HepG2 (cell line): ENCODE results near the gene GABRR3. TPM values are rescaled to one million over a fixed set of nuclear protein-coding genes. Genes with fewer than 3 reads are reported as not detected.

Source experiments
- ATAC-seq: fragments of 200-7000 bp; cut with Tn5 transposase; 3 replicates; pipeline ENCODE4 v1.9.1; 2020; ENCODE audit warnings: mild to moderate bottlenecking, moderate library complexity
- BruUV-seq: library from RNA; stranded (reverse); fragments of 400-500 nt; replicated peaks from 2 replicates; lab custom pipeline; 2021; lab: Mats Ljungman, UMichigan
- CTCF ChIA-PET: fragments of 300-600 bp; formaldehyde crosslinking; extraction: SDS; loops from one replicate; lab custom pipeline; 2021; ENCODE audit warnings: low total read pairs, inconsistent platforms, low intra/inter-chr PET ratio; lab: Yijun Ruan, JAX
- POLR2A ChIA-PET: fragments of 350-600 bp; sonication (Branson Sonifier 250); formaldehyde crosslinking; loops from one replicate; lab custom pipeline; 2020; ENCODE audit warnings: antibody characterized with exemption, inconsistent platforms; lab: Yijun Ruan, JAX
- DNase-seq: peaks from one replicate; pipeline ENCODE4 v3.0.0-alpha.2; 2015; ENCODE audit warnings: low spot score
- FAIRE-seq: peaks from 3 replicates; lab custom pipeline; 2011; peaks lifted over from hg19 to GRCh38; lab: Jason Lieb, UNC
- H2AFZ ChIP-seq: one replicate; pipeline ENCODE4 v1.6.1; 2011; ENCODE audit warnings: low read length, inconsistent platforms
- H3K27ac ChIP-seq: fragments of 300-600 bp; 3 replicates; pipeline ENCODE4 v1.8.0; 2011; ENCODE audit warnings: mixed run types, mild to moderate bottlenecking, mixed read lengths, low read length, inconsistent platforms; ENCODE audit not compliant: insufficient read depth; ENCODE audit errors: extremely low read length
- H3K27me3 ChIP-seq, 2 experiments: fragments of 200-600 bp in 1 of 2; 2 replicates in 1 of 2; 3 replicates in 1 of 2; pipeline versions ENCODE4 v1.6.0 to v1.8.0; 2011; ENCODE audit warnings: low read length in 2 of 2, mild to moderate bottlenecking in 2 of 2, moderate library complexity in 2 of 2, inconsistent platforms in 1 of 2; ENCODE audit not compliant: insufficient read depth in 2 of 2, control insufficient read depth in 1 of 2
- H3K36me3 ChIP-seq, 2 experiments: fragments of 200-600 bp in 1 of 2; replicated peaks in 1 of 2; 2 replicates in 1 of 2; 3 replicates in 1 of 2; pipeline versions ENCODE4 v1.5.1 to v1.8.0; 2011; ENCODE audit warnings: low read length in 2 of 2, inconsistent platforms in 1 of 2; ENCODE audit not compliant: insufficient read depth in 2 of 2, control insufficient read depth in 1 of 2
- H3K4me1 ChIP-seq: 2 replicates; pipeline ENCODE4 v1.5.1; 2012; ENCODE audit warnings: low read length, inconsistent platforms; ENCODE audit not compliant: insufficient read depth
- H3K4me2 ChIP-seq: 2 replicates; pipeline ENCODE4 v1.6.0; 2011; ENCODE audit warnings: low read depth, low read length, inconsistent platforms
- H3K4me3 ChIP-seq, 3 experiments: fragments of 200-600 bp in 1 of 3; sonication (generic), shearing (Covaris generic) in 1 of 3; replicated peaks in 1 of 3; 2 replicates each; pipeline ENCODE4 v1.5.1; 2011 to 2016; ENCODE audit warnings: low read length in 3 of 3, inconsistent platforms in 2 of 3, low read depth in 2 of 3, mild to moderate bottlenecking in 2 of 3, control low read depth in 1 of 3, mixed read lengths in 1 of 3; ENCODE audit not compliant: insufficient read depth in 1 of 3
- H3K79me2 ChIP-seq: one replicate; pipeline ENCODE4 v1.6.1; 2011; ENCODE audit warnings: low read length, inconsistent platforms; ENCODE audit not compliant: insufficient read depth
- H3K9ac ChIP-seq: 2 replicates; pipeline ENCODE4 v1.6.0; 2011; ENCODE audit warnings: mild to moderate bottlenecking, low read depth, low read length, inconsistent platforms; ENCODE audit not compliant: insufficient read depth
- H3K9me3 ChIP-seq: 2 replicates; pipeline ENCODE4 v1.5.1; 2012; ENCODE audit warnings: mild to moderate bottlenecking, low read length
- H4K20me1 ChIP-seq: 2 replicates; pipeline ENCODE4 v1.6.0; 2011; ENCODE audit warnings: inconsistent platforms, mild to moderate bottlenecking, low read length, moderate library complexity; ENCODE audit not compliant: insufficient read depth
- ATF6 ChIP-seq: sonication (generic); formaldehyde crosslinking; conservative IDR thresholded peaks from 2 replicates; pipeline ENCODE4 v1.4.0; 2020; ENCODE audit warnings: missing genetic modification reagents
- STAG1 ChIP-seq: sonication (generic); formaldehyde crosslinking; IDR thresholded peaks from 2 replicates; pipeline ENCODE4 v1.4.0; 2020; ENCODE audit warnings: missing genetic modification reagents
- SYNCRIP ChIP-seq: fragments of 200-400 bp; formaldehyde crosslinking; IDR thresholded peaks from 2 replicates; pipeline ENCODE4 v1.6.1; 2018; ENCODE audit warnings: mild to moderate bottlenecking, low read depth, low read length; ENCODE audit not compliant: insufficient read depth
- TBX3 ChIP-seq: fragments of 450-650 bp; IDR thresholded peaks from 2 replicates; pipeline ENCODE4 v1.6.1; 2017; ENCODE audit warnings: antibody characterized with exemption, mild to moderate bottlenecking, inconsistent platforms, borderline replicate concordance
- ZNF18 ChIP-seq: sonication (generic); formaldehyde crosslinking; IDR thresholded peaks from 2 replicates; pipeline ENCODE4 v1.8.0; 2022; ENCODE audit warnings: mild to moderate bottlenecking, missing genetic modification reagents; ENCODE audit not compliant: insufficient replicate concordance
- ZNF180 ChIP-seq: sonication (generic); formaldehyde crosslinking; IDR thresholded peaks from 2 replicates; pipeline ENCODE4 v1.4.0; 2020; ENCODE audit warnings: low read depth, missing genetic modification reagents, borderline replicate concordance
- ZNF205 ChIP-seq: IDR thresholded peaks from 2 replicates; pipeline ENCODE4 v1.6.1; 2018; ENCODE audit warnings: missing biosample characterization, missing genetic modification reagents
- ZNF292 ChIP-seq: sonication (generic); formaldehyde crosslinking; IDR thresholded peaks from 2 replicates; pipeline ENCODE4 v1.8.1; 2022; ENCODE audit warnings: mild to moderate bottlenecking, low read depth, missing genetic modification reagents, borderline replicate concordance
- ZNF30 ChIP-seq: sonication (generic); formaldehyde crosslinking; IDR thresholded peaks from 2 replicates; pipeline ENCODE4 v1.5.0; 2020; ENCODE audit warnings: mild to moderate bottlenecking, missing genetic modification reagents
- WGBS: methylation state at CpG from one replicate; pipeline ENCODE4 v1.1.6; 2017; ENCODE audit warnings: low lambda C conversion rate; 5-methylcytosine and 5-hydroxymethylcytosine counted together
- in situ Hi-C: cut with HindIII; loops from 2 replicates; pipeline ENCODE4 v1.10.0; 2017; ENCODE audit warnings: low pct_unique_long_range_greater_than_20kb; ENCODE audit not compliant: extremely low pct_ligation_motif_present
- intact Hi-C: fragments of 100-400 bp; cut with micrococcal nuclease; formaldehyde crosslinking; loops from one replicate; pipeline ENCODE4 v1.10.0; 2022; ENCODE audit not compliant: unreplicated experiment
- polyA plus RNA-seq, 8 experiments: library from polyadenylated mRNA; depleted of rRNA in 3 of 8; stranded (reverse) in 7 of 8; unstranded in 1 of 8; fragments of >200 nt; fragmentation: Illumina TruSeq in 4 of 8; extraction: Trizol in 4 of 8; gene quantifications; 2 replicates each; pipeline versions ENCODE4 v1.2.1 to v1.2.3, GENCODE V29; 2011 to 2016; ENCODE audit warnings: low read depth in 4 of 8, missing spikeins in 1 of 8, mixed read lengths in 1 of 8; ENCODE audit not compliant: insufficient read depth in 1 of 8
- total RNA-seq, 5 experiments: library from RNA; depleted of rRNA; stranded (reverse); fragments of >200 nt; fragmentation: Illumina TruSeq; extraction: Trizol; gene quantifications; 2 replicates each; pipeline ENCODE4 v1.2.3, GENCODE V29; 2016; ENCODE audit warnings: low read depth in 1 of 5

The GABRR3 gene
- total and polyA plus RNA-seq, 2 of the 13 experiments (the other 11 are each of a cell fraction or from before 2014, with no cell fraction given), result 0.42 to 0.83 TPM

- Histone ChIP-seq H3K36me3 (no peaks in the 10 kb centered on the region), H3K4me1 (no peaks in the 10 kb centered on the region), H2AFZ (no peak overlapping the region), H3K79me2 (no peaks in the 10 kb centered on the region), H3K27me3 (no peaks in the 10 kb centered on the region), H3K27ac (no peak overlapping the region), H4K20me1 (no peaks in the 10 kb centered on the region), H3K4me3 (no peak overlapping the region), H3K9me3 (no peaks in the 10 kb centered on the region), H3K9ac (no peak overlapping the region), H3K4me2 (no peak overlapping the region)
- no TSS peak for BruUV-seq
- WGBS, result under 1% methylated on average over 7 of the region's 7 CpGs
- ATAC-seq, result no peak
- no peak for TF ChIP-seq ZNF18 (CRISPR knock-in tag)
- TF ChIP-seq TBX3, result no peak
- no peak for TF ChIP-seq ZNF180 (CRISPR knock-in tag)
- TF ChIP-seq SYNCRIP, result no peak
- no peak for TF ChIP-seq ZNF292 (CRISPR knock-in tag)
- no peak for TF ChIP-seq ATF6 (CRISPR knock-in tag)
- no peak for TF ChIP-seq ZNF205 (CRISPR knock-in tag)
- no peak for TF ChIP-seq STAG1
- TF ChIP-seq ZNF30 (CRISPR knock-in tag), result no peak
- ChIA-PET CTCF (no interaction called here), POLR2A (no interaction called here)
- FAIRE-seq, result no peak
- in situ Hi-C loops (no loop called here), intact Hi-C loops (no loop called here)
- DNase-seq, result no peak
Observed at GRCh38 chr3:98058244-98058960, 23.3 kb upstream of the GABRR3 start.
